GM21423 (cell line): Measurements from ENCODE around the gene ZFX.
"Not testable (repeated sequence)": the region's sequence is repeated elsewhere in the genome, so short reads cannot be mapped to it uniquely, and the experiment has no call there.

Experiments
- ATAC-seq: cut with Tn5 transposase; IDR thresholded peaks from one replicate; pipeline ENCODE4 v1.9.1; 2021; ENCODE audit warnings: mild to moderate bottlenecking, moderate library complexity; ENCODE audit not compliant: unreplicated experiment

Gene ZFX

DNA sequence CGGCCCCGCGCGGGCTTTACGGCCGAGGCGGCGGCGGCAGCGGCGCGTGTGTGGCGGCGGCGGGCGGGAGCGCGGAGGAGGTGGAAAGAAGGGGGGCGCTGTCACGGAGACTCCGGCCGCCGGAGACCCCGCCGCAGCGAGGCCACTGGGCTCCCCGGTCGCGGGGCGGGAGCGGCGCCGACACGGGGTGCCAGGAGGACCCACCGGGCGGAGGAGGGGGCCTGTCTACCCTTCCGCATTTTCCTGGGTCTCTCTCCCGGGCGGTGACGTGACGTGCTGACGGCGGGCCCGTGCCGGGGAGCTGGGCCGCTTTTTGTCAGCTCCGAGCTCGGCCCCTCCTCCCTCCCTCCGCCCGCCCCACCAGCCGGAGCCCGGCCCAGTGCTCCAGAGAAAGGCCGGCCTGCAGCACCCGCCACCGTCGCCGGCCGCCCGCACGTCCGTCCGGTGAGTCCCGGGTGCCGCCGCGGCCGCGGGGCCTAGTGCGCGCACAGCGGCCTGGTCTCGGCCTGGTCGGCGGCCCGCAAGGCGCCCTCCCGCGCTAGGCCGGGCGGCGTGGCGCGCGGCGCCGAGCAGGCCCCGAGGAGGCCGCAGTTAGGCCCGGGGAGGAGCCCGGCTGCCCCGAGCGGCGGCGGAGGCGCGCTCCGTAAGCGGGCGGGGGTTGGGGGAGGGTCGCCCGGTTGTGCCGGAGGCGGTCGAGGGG, at the start of gene ZFX:
Gene ZFX, plus strand, starts transcription at position 379 of the 700 bp plus-strand sequence. CDS start 23,014 bp downstream, outside the sequence.
- ATAC-seq: peak; percentile 39

DNA sequence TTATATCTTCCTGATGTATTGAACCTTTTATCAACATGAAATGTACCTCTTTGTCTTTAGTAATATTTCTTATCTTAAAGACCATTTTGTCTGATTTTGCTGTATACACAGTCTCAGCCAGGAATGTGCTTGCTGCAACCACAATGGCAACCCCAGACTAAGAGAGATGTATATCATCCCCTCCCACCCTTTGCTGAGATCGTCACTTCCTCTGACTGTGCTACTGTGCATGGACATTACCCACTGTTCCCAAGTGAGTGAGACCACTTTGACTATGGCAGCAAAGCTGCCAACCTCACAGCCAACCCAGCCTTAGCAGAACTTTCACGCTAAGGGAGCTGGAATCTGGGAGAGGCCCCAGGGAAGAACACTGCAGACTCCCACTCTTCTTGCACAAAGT, 48.8 kb upstream of the ZFX start:
- no peak for ATAC-seq

GRCh38 chrX:24110069-24110468, 39.5 kb upstream of the ZFX start:
- ATAC-seq: no peak

- ATAC-seq: no peak
Measured at GRCh38 chrX:24113181-24113580, 36.3 kb upstream of the ZFX start.

DNA sequence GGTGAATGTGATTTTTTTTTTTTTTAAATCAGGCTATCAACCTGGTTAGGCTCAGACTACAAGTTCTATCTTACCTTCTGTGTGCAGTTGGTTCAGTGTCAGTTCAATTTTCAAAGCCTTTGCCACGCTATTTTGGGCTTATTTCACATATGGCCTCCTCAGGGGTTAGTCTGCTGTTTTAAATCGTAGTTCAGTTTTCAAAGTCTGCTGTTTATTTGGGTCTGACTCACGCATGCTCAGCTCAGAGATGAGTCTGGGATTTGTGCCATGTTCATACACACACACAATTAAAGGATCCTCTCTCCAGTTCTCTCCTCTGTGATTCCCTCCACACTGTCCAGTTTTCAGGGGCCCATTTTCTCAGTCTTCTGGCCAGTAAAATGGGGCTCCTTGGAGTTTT, 32.3 kb upstream of the ZFX start:
- no peak for ATAC-seq

GRCh38 chrX:24124244-24124799, 25.2 kb upstream of the ZFX start:
- no peak for ATAC-seq

- ATAC-seq: no peak
Measured at GRCh38 chrX:24125028-24125612, 24.4 kb upstream of the ZFX start.

DNA sequence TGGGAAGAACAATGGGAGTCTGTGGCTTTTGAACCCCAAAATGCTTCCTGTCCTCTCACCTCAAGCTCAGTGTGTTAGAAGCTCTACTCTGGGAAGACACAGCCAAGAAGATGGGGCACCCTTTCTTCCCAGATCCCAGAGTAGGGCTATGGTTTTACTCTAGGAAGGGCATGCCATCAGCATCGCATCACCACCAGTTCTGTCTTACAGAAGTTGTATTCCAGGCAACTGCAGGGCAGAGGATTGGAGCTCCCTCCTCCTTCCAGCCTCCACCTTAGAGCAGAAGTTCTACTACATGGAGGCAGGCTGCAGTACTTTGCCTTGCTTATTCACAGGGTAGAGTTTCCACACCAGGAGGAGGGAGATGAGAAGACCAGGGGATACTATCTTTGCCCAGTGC, 18.1 kb upstream of the ZFX start:
- ATAC-seq: no peak

- ATAC-seq: no peak
Measured at GRCh38 chrX:24133312-24133711, 16.2 kb upstream of the ZFX start.

- ATAC-seq: not testable (repeated sequence)
Measured at GRCh38 chrX:24135768-24136167, 13.8 kb upstream of the ZFX start.

DNA sequence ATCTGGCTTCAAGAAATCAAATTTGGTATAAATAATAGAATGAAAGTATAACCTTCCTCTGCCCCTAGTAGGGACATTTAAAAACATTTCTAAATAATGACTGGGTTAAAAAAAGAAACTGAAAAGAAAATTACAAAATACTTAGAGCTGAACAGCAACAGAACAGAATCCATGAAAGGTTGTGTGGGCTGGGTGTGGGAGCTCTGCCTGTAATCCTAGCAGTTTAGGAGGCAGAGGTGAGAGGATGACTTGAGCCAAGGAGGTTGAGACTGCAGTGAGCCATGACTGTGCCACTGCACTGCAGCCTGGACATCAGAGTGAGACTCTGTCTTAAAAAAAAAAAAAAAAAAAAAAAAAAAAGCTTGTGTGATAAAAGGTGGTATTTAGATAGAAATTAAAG, 12.3 kb upstream of the ZFX start:
- no peak for ATAC-seq

DNA sequence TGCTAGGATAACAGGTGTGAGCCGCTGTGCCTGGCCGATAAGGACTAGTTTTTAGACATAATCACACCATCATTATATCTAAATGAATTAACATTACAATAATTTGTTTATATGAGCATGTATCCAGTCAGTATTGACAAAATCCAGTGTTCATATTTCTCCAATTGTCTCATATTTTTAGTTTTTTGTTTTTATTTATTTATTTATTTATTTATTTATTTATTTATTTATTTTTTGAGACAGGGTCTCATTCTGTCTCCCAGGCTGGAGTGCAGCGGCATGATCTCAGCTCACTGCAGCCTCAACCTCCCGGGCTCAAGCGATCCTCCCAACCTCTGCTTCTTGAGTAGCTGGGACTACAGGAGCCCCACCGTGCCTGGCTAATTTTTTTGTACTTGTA, 5.5 kb upstream of the ZFX start:
- not testable (repeated sequence) for ATAC-seq

DNA sequence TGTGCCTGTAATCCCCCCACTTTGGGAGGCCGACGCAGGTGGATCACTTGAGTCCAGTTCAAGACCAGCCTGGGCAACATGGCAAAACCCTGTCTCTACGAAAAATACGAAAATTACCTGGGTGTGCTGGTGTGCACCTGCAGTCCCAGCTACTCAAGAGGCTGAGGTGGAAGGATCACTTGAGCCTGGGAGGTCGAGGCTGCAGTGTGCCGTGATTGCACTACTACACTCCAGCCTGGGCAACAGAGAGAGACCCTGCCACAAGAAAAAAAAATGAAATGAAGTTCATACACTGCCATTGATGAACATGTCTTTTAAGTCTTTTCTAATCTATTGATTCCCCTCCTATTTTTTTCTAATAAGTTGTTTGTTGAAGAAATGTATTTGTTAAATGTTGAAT, 5.0 kb upstream of the ZFX start:
- ATAC-seq: no peak

- ATAC-seq: no peak
Measured at GRCh38 chrX:24145303-24146186, 4.0 kb upstream of the ZFX start.

DNA sequence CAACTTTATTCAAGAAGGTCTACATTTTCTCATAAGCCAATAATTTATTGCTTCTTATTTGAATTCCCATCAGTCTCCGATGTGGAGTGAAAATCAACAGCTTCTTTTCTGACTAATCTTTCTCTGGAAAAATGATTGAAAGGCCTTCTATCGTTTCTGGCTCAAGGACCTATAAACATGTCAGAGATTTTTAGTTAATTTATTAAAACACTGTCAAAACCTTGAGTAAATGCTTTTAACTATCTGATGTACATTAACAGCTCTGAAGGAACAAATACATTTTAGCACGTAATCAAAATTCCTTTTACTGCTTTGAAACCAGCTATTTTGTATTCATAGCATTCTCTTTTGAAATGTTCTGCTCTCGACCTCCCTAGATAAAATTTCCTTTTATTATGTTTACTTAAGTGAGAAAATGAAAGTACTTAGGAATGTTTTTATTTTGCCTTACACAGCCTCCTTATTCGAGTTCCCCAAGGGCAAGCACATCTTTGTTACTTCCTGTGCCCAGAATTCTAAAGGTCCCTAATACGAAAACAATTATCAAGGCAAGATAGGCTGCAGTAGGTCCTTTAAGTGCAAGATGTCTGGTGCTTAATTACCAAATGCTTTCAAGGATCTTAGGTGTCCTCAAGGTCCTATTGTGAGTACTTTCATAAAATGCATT, 3.1 kb upstream of the ZFX start:
- no peak for ATAC-seq

GRCh38 chrX:24147165-24147564, 2.4 kb upstream of the ZFX start:
- no peak for ATAC-seq

DNA sequence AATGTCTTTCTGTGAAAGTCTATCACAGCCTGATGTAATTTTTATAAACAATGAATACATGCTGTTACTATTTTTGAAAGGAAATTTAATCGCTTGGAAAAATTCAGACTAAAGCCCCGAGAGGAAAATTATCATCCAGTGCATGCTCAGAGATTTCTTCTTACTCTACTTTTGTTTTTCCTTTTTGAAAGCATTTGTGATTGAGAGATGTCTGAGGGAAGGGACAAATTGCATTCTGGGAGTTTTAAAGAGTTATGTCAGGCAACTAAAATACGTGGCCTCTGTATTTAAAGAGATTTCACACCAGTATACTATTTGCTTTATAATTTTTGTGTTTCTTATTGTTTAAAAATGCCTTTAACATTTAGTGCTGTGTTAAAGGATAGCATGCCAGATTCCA, 1.4 kb upstream of the ZFX start:
- no peak for ATAC-seq

DNA sequence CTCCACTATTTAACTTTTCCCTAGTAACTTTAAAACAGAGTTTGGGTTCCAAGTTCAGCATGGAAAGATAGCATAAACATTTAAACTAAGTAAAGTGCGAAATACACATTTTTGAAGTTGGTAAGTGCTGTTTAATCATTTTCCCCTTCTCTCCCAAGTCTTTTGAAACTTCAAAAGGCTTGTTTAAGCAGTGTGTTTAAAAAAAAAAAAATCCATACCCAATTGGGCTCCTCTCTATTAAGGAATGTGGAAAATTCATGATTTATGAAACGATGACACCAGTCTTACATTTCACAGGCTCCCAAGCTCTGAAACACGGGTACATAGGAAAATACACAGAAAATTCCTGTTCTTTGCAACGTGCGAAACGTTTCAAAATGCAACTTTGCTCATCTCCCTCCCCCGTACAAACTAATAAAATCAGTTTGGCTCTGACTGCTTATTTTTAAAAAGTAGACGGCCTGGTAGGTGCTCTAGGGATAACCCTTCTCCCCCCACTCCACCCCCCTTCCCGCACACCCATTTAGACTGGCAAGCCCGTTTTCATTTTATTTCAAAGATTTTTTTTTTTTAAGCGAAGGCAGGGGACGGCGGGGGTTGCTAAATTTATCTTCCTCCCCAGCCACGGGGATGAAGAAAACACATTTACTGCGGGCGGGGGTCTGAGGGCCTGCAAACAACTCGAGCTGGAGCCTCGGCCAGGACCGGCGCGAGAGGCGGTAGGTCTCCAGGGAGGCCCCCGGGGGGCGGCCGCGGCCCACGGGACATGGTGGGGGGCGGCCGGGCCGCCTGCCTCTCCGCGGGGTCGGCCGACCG, 786 bp upstream of the ZFX start:
- ATAC-seq: peak; percentile 10

- peak; percentile 69 for ATAC-seq
Measured at GRCh38 chrX:24150051-24150790, 692 bp downstream of the ZFX start.
